GM18511 (cell line): ENCODE measurements around the gene GFPT2.

ENCODE experiments used
- ATAC-seq: cut with Tn5 transposase; IDR thresholded peaks from one replicate; pipeline ENCODE4 v1.9.1; 2021; ENCODE audit warnings: mild to moderate bottlenecking, moderate library complexity; ENCODE audit not compliant: unreplicated experiment

The GFPT2 gene

DNA sequence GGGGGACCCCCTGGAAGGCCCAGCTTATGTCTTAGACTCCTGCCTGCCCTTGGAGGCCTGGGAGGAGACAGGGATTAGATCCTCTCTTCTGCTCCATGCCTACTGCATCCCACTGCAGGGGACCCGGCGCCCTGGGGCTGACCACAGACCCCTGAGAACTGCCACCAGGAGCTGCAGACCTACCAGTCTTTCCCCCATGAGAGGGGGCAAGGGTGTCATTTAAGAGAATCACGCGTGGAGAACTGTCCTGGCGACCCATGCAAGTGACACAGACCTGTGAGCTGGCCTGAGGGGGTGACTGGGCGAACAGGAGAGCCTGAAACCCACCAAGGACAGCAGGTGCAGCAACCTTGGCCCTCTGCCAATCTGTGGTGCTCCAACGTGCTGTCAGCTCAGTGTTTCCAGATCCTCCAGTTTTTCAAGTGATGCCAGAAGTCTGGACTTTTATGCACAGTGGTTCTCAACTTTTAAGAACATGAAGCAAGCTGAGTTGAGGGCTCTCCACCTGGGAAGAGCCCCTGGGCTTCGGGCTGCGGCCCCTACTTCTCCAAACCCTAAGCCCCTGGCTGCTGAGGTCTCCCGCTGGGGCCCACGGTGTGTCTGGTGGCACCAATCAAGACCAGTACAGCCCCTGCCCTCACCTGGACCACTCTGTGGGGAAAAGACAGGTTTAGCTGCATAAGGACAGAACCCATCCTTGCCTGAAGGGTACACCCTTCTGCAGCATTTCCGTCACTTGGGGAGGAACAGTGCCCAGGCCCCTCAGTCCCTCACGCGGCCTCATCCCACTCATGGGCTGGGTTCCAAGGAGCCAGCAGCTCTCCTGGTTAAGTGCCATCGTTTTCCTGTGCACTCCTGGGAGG, 18.2 kb downstream of the GFPT2 start:
- ATAC-seq = no peak

DNA sequence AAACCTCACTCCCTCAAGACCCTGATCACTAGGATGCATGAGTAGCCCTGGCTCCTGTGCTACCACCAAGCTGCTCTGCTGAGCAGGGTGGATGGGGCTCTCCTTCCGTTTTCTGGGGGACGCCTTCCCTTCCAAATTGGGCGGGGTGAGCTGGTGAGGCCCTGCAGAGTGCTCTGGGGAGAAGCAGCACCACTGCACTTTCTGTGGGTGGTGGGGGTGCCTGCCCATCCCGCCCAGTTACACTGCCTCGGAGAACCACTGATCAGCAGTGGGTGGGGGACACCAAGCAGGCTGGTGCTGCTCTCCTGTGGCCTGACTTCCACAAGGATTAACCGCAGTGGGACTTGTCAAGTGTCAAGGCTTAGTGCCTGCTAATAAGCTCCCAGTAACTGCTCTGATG, 19.0 kb downstream of the GFPT2 start:
- ATAC-seq = no peak

DNA sequence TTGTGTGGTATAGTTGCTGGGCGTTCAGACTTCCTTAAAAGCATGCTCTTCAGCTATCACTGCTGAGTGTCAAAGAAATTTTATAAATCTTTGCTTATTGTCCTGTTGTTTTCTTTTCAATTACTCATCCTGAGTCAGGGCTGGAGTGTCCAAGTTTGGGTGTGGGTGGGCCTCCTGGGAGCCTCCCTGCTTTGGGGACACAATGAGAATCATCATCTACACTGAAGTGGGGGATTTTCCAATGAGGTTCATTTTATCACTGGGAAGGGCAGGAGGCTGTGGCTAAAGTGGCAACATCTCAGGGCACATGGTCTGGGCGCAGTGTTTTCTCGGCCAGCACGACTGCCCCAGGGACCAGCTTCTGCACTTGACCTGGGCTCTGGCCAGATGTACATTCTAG, 19.5 kb downstream of the GFPT2 start:
- ATAC-seq = no peak

DNA sequence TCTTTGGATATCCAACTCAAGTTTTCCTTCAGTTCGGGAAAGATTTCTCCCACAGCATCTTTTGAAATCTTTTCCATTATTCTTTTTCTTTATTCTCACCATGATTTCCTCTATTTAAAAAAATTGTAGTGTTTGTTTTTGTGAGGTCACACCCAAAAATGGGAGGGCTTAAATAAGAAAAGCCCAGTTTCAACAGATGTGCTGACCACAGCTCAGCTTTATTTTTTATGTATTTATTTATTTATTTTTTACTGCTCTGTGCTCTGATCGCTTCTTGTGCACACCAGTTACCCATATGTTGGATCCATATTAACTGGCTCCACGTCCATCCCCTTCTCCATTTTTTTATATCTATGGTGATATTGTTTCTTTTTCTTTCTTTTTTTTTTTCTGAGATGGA, 20.3 kb downstream of the GFPT2 start:
- no peak for ATAC-seq

DNA sequence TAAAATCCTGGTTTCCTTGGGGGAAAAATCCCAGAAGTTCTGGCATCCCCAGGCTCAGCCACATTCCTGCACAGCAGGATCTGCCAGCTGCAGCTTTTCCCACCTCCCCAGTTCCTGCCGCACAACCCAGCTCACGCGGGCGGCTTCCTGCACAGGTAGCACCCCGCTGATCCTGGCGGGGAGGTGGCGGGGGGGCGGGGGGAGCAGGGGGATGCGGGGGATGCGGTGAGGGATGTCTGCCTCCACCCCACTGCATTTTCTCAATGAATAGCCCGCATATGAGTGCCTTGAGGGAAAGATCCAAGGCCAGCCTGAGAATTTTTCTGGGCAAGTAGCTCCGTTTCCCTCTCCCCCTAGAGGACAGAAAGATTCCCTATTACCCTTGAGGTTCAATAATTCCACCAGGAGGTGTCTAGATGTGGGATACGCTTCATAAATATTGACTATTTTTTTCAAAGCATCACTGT, 21.1 kb downstream of the GFPT2 start:
- ATAC-seq = no peak

DNA sequence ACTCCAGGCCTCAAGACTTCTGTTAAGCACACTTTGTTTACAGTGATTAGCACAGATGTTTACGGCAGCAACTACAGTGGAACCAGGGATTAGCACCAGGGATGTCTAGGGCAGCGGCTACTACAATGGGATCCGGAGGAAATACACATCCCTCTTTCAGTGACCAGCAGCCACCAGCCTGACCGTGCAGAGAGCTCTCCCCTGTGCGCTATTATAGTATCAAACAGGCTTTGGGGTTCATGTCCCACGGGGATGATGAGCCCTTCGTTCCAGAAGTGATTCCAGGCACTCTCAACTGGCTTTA, 21.5 kb downstream of the GFPT2 start:
- ATAC-seq = no peak

DNA sequence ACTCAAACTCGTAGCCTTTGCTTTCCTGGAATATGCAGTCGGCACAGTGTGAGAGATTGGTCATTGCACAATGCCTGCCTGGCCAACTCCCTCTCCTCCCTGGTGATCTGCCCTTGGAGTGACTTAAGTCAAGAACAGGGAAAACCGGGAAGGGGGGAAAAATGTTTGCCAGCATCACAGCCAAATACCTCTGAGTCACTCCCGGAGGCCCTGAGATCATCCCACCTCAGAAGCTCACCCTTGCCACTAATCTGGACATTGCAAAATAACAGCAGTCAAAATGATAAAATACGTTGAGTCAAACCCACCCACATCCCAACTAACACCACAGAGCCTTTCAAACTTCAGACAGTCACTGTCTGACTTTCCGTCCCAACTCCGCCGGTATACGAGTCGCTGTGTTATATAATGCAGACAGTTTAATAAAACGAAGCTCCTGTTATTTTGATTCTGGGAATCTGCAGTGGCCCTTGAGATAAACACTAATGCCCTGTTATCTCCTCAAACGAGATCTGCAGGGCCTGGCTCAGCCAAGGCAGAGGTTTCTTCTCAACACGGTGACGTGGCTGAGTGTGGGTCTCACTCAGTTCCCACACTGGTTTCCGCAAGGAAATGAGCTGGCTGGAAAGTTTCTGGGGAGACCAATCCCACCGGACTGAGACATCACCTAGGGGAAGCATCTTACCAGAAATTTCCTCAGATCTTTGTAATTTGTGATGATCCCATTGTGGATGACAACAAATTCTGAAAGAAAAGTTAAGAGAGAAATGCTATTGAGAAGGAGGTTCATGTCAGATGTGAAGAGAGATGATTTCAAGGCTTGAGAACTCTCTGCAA, 22.1 kb downstream of the GFPT2 start:
- no peak for ATAC-seq

DNA sequence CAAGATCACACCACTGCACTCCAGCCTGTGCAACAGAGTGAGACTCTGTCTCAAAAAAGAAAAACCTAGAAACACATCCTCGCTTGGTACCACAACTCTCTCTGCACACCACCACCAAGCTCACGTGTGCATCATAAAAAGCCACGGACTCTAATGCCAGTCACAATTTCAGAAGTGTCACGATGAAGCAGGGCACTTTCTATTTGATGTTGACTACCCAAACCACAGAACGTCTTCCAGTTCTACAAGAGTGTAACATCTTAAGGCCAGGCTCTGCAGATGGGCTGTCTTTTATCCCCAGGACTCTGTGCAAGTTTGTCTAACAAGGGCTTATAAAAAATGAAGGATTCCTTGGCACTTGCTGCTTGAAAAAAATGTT, 22.9 kb downstream of the GFPT2 start:
- no peak for ATAC-seq

DNA sequence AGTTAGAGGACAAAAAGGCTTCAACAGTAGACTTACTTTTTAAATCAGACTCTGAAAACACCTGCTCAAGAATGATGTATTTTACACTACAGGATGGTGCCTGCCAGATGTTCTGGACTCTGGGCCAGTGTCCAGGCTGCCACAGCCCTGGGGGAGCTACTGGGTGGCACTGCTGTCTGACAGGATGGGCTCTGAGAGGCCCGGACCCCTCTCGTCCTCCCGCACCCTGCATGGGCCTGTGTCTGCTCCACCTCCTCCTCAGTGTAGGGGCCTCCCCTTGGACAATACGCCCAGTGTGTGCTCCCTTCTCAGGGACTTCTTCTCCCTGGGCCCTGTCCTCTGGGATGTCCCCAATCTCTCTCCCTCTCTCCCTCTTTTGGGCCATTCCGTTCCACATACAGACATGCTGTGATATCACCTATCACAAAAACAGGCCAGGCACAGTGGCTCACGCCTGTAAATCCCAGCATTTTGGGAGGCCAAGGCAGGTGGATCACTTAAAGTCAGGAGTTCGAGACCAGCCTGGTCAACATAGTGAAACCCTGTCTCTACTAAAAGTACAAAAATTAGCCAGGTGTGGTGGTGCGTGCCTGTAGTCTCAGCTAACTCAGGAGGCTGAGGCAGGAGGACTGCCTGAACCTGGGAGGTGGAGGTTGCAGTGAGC, 23.4 kb downstream of the GFPT2 start:
- ATAC-seq = no peak

DNA sequence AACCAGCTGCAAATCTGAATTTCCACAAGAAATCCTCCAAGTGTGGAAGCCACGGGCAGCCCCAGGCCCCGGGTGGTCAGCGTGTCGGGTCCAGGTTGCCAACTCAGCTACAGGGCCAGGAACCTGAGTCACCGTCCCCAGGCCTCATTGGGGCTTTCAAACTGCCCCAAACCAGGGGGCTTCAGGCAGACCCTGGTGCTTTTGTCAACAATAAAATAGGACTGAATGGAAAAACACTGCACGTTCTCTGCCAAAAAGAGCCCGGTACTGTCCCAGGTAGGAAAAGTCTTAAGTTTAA, 24.0 kb downstream of the GFPT2 start:
- no peak for ATAC-seq

DNA sequence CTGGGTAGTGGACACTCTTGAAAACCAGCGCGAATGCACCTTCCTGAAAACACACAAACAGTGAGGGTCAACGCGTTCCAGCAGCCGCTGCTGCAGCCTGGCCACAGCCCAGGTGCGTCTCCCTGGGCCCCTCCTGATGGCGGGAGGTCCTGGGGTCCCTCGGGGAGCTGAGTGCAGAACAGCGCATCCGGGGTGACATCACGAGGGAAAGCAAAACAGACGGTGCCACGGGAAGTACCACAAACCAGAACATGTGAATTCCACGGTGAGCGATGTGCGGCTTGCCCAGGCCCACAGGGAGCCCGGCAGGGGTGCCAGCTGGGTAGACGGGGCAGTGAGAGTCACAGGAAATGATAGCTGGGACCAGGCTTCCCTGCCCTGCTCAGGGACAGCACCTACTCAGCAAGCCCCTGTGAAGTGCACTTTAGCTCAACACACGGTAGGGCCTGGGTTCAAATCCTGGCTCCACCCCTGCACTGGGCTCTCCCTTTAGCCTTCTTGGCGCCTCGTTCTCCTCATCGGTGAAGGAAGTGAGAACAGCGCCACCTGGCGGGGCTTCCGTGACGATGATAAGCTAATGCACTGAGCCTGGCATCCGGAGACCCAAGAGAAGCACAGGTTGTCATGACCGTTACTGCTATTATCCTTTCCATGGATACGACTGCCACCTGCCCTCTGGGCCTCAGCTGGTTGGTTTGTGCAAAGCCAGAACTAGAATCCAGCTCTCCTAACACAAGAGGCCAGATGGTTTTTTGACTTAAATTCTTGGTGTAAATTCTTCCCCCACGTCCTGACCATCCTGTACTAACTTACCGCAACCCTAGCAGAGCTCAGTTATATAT, 24.6 kb downstream of the GFPT2 start:
- peak; percentile 91 for ATAC-seq

DNA sequence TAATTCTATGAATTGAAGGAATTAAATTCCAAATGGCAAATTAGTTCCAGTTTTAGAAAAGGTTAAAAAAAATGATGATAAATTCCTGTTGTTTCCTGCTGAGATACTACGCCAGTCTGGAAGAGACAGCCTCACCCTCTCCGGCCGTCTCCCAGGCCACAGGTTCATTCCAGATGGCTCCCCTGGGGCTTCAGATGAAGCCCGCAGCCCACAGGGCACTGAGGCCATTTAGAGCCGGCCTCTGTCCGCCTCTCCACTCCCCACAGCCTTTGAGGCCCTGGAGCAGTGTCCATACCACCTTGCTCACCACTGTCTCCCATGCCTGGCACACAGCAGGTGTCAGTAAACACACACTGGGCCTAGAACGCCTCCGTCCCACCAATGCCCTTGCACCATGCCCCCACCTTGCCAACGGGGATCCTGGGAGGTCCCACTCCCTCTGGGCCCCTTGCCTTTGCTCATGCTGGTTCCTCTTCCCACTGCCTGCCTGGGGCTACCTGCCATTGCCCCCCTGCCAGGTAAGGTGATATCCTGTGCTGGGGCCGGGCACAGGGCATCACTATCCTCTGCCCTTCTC, 26.1 kb downstream of the GFPT2 start:
- no peak for ATAC-seq

DNA sequence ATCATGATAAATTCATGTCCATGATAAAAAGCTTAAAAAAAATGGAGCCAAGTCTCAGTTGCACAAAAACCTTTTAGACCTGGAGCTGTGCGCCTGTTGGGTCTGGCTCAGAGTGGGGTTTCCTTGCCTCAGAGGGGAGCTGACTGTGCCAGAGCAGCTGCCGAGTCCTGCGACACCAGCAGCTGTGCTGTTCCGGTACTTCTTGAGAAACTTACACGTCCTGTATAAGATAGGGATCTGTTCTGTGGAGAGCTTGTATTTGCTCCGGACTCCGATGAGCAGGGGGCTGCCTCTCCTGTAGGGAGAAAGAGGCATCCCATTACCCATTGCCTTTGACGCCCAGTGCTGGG, 28.6 kb downstream of the GFPT2 start:
- ATAC-seq = no peak

DNA sequence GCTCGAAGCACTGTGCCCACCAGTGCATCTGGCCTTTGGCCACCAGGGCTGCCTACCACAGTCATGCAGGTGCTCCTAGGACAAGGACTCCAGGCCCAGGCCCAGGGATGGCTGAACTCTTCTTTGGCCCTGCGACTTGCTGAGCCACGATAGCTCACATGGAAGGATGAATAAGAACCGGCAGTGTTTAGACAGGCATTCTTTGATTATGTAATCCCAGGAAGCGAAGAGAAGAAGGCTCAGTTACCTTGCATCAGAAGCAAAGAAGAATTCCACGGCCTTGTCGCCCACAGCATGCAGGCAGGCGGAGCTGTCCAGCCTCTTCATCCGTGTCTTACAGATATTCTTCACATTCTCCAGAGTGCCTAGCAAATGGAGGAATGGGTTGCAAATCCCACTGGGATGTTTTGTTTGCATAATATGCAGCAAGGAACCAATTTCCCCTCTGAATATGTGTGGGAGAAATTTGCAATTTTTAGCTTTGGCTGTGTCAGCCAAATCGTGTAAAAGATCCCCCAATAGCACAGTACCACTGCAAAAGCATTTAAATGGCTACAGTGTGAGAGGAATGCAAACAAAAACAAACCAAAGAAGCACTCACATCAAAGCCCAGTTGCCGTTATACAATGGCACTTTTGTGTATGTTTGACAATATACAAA, 29.1 kb downstream of the GFPT2 start:
- no peak for ATAC-seq

DNA sequence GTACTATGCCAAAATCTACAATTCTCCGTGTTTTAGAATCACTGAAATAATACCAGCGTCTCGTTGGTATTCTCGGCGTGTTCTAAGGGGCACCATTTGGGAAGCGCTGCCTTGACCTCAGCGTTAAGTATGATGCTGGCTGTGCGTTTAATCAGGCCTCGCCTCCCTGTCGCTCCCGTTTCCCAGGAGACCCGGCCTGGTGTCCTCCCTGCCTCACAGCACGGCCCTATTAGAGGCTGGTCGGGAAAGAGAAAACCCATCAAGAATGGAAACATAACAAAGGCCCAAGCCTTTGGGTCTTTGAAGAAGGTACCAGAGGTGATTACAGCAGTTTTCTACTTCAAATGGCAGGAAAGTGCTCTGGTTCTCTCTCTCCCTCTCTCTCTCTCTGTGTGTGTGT, 30.0 kb downstream of the GFPT2 start:
- no peak for ATAC-seq

DNA sequence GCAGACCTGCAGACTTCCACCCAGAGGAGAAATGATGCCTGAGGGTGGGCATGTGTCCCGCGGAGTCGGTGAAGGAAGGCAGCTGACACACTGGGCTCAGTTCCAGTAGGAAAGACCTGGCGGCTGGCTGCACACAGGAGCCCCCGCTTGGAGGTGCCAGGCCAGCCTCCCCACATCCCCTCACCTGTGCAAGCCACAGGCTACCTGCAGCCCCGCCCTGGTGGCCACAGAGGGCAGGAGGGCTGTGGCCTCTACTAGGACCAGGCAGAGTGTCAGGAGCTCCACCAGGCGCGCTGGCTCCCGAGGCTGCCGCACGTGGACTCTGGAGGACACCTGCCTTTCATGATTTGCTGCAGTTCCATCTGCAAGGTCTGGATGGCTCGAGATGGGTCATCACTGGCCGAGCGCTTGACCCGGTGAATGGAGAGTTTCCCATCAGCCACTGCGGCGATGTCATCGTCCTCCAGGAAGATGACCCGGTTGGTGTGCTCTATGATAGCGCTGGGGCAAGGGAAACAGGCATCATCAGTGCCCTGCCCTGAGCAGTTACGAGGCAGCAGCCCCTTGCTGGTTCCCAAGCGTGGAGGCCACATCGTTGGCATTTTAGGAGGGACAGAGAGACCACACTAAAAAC, 34.6 kb downstream of the GFPT2 start:
- ATAC-seq = no peak

DNA sequence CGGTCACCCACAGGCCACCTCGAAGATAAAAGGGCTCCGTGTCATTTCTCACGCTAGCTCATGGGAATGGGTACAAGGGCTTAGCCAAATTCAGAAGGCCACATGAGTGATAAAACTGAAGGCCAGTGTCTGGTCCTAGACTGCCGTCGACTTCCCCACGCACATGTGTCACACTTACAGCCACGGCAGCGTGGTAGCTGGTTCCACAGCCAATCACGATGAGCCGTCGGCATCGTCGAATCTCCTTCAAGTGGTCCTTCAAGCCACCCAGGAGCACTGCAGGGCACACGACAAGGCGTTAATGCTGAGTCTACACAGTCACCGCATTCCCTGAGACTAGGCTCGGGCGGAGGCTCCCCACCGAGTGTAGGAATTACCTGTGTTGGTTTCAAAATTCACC, 36.5 kb downstream of the GFPT2 start:
- no peak for ATAC-seq

DNA sequence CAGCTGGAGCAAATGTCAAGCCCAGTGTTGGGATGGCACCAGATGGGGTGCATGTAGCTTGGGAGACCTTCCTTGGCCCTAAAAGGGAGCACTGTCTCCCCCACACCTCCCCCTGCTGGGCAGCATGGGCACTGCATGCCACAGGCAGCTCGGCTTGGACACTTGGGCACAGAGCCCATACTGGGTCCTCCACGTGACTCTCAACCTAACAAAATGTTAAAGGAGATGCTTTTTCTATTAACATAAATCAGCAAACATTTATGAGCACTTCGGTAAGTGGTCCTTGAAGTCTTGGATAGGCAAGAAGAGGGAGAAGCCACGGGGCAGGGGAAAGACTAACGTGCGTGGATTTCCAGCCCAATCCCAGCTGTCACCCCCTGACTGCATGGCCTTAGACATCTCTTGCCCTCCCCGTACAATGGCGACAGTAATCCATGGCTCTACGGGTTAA, 37.3 kb downstream of the GFPT2 start:
- ATAC-seq = peak; percentile 56

DNA sequence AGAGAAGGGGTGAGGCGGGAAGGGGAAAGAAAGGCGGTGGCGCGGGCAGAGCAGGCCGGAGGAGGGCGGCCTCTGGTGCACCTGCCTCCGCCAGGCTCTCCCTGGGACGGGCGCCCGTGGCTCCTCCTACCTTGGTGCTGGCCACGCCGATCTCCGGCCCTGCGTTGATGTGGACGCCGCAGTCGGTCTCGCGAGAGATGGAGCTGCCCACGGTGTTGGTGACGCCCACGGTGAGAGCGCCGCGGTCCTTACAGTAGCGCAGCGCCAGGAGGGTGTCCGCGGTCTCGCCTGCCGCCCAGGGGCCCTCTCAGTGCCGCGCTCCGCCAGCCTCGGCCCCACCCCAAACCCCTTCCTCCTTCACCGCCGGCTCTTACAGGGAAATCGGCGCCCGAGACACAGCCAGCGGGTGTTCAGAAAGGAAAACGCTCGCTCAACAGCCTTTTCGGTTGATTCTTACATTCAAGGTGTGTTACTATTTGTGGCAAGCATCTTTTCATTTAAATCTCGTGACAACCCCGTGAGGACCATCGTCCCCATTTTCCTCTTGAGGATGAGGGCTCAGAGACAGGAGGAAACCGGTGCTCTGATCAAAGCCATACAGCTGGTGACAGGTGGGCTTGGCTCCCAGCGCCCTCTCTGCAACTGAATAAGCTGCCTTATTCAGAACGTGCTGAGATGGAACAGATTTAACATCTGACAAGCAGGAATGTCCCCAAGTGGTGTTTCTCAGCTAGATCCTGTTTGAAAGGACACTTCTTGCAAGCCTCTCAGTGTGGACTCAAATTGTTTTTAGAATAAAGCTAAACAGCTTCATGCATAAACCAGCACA, 39.2 kb downstream of the GFPT2 start:
- ATAC-seq = peak; percentile 94
